ENCODE results near the gene FBN3. TPM values are rescaled to one million over a fixed set of nuclear protein-coding genes. Genes with fewer than 3 reads are reported as not detected.

Gene FBN3
- total and polyA plus RNA-seq, 2 donors (not counting 1 experiment from before 2014, with no cell fraction given), result not detected

GRCh38 chr19:8046569-8047165, 102.7 kb downstream of the FBN3 start:
- no peak overlapping the region for H3K4me3 ChIP-seq (ENCODE audit: control extremely low read depth in 1 of 5, extremely low read depth in 1 of 5, insufficient read depth in 1 of 5, low read depth in 2 of 5, low read length in 4 of 5)
- H3K27ac ChIP-seq (ENCODE audit: low read length in 2 of 2), result no peak overlapping the region
- peaks cover 0 to 9% (median 0%) of the 10 kb centered on the region in 3 donors for H3K9me3 ChIP-seq (ENCODE audit: control extremely low read depth in 1 of 3, control insufficient read depth in 2 of 3, insufficient read depth in 1 of 3, low read length in 2 of 3)
- no CpG with 5 or more reads among the region's 3 CpGs for WGBS (ENCODE audit: insufficient coverage)
- H4K20me1 ChIP-seq (ENCODE audit: control insufficient read depth, insufficient read depth, low read length, poor library complexity, severe bottlenecking), result no peaks in the 10 kb centered on the region
- no peaks in the 10 kb centered on the region for H3K79me2 ChIP-seq (ENCODE audit: control insufficient read depth, insufficient read depth, low read length)
- DNase-seq (no peak), ATAC-seq (ENCODE audit: low read depth) (no peak)
- no peak overlapping the region for H3K4me2 ChIP-seq (replicated peaks; ENCODE audit: low read depth, low read length, poor library complexity, severe bottlenecking)
- no peak overlapping the region for H2AFZ ChIP-seq (ENCODE audit: insufficient read depth, low read depth, low read length, poor library complexity, severe bottlenecking)
- no peaks in the 10 kb centered on the region for H3K36me3 ChIP-seq (replicated peaks in 1 of 2; ENCODE audit: control extremely low read depth in 1 of 2, control insufficient read depth in 1 of 2, extremely low read depth in 1 of 2, insufficient read depth in 2 of 2, low read length in 1 of 2)
- CTCF ChIA-PET, result interaction anchor here (1.2 kb wide), 1 partner anchor 44 kb away, joined by 3 read pairs; no protein-coding TSS in a partner anchor
- H3K9ac ChIP-seq (ENCODE audit: low read length), result no peak overlapping the region
- H3K27ac Mint-ChIP-seq, result no peak overlapping the region
- peaks cover 7% of the 10 kb centered on the region for H3K4me1 Mint-ChIP-seq
- TF ChIP-seq CTCF (IDR thresholded peaks at IDR 0.05) (no peak), EZH2 (IDR thresholded peaks at IDR 0.05; ENCODE audit: borderline replicate concordance, insufficient read depth, low read depth, low read length, poor library complexity, severe bottlenecking) (no peak)
- no peak overlapping the region for H3K4me3 Mint-ChIP-seq
- H3K4me1 ChIP-seq (ENCODE audit: control insufficient read depth in 2 of 2, insufficient read depth in 2 of 2, low read length in 2 of 2), result peaks cover 6 to 15% of the 10 kb centered on the region in 2 donors
- no peaks in the 10 kb centered on the region for H3K27me3 ChIP-seq (replicated peaks in 1 of 4; ENCODE audit: control extremely low read depth in 1 of 4, control insufficient read depth in 3 of 4, insufficient read depth in 4 of 4, low read length in 3 of 4)
- POLR2A ChIA-PET, result no interaction called here
- H3K9me3 Mint-ChIP-seq (ENCODE audit: insufficient read depth), result no peaks in the 10 kb centered on the region
- intact Hi-C loops (cut with micrococcal nuclease), result no loop called here
- H3K27me3 Mint-ChIP-seq, result peaks cover 5% of the 10 kb centered on the region

GRCh38 chr19:8045872-8046568, 103.4 kb downstream of the FBN3 start:
- no peaks in the 10 kb centered on the region for H3K36me3 ChIP-seq (replicated peaks in 1 of 2; ENCODE audit: control extremely low read depth in 1 of 2, control insufficient read depth in 1 of 2, extremely low read depth in 1 of 2, insufficient read depth in 2 of 2, low read length in 1 of 2)
- H3K79me2 ChIP-seq (ENCODE audit: control insufficient read depth, insufficient read depth, low read length), result no peaks in the 10 kb centered on the region
- H3K4me1 ChIP-seq (ENCODE audit: control insufficient read depth in 2 of 2, insufficient read depth in 2 of 2, low read length in 2 of 2), result peaks cover 5 to 13% of the 10 kb centered on the region in 2 donors
- no peak overlapping the region for H3K27ac ChIP-seq (ENCODE audit: low read length in 2 of 2)
- no peak overlapping the region for H3K4me2 ChIP-seq (replicated peaks; ENCODE audit: low read depth, low read length, poor library complexity, severe bottlenecking)
- POLR2A ChIA-PET, result interaction anchor here (0.5 kb wide), 1 partner anchor 309 kb away, joined by 8 read pairs; no protein-coding TSS in a partner anchor
- intact Hi-C loops (cut with micrococcal nuclease), result no loop called here
- Mint-ChIP-seq H3K9me3 (ENCODE audit: insufficient read depth) (no peaks in the 10 kb centered on the region), H3K4me1 (peaks cover 7% of the 10 kb centered on the region), H3K27ac (no peak overlapping the region), H3K27me3 (peaks cover 5% of the 10 kb centered on the region), H3K4me3 (no peak overlapping the region)
- H3K9me3 ChIP-seq (ENCODE audit: control extremely low read depth in 1 of 3, control insufficient read depth in 2 of 3, insufficient read depth in 1 of 3, low read length in 2 of 3), result peaks cover 0 to 9% (median 0%) of the 10 kb centered on the region in 3 donors
- no peak overlapping the region for H2AFZ ChIP-seq (ENCODE audit: insufficient read depth, low read depth, low read length, poor library complexity, severe bottlenecking)
- H3K27me3 ChIP-seq (replicated peaks in 1 of 4; ENCODE audit: control extremely low read depth in 1 of 4, control insufficient read depth in 3 of 4, insufficient read depth in 4 of 4, low read length in 3 of 4), result no peaks in the 10 kb centered on the region
- no peak for DNase-seq
- CTCF ChIA-PET, result interaction anchor here (1.2 kb wide), 2 partner anchors 8 to 44 kb away, joined by 3 read pairs; no protein-coding TSS in a partner anchor
- no peak overlapping the region for H3K9ac ChIP-seq (ENCODE audit: low read length)
- no peak for ATAC-seq (ENCODE audit: low read depth)
- WGBS (ENCODE audit: insufficient coverage), result 91% methylated on average over 7 of the region's 10 CpGs
- H4K20me1 ChIP-seq (ENCODE audit: control insufficient read depth, insufficient read depth, low read length, poor library complexity, severe bottlenecking), result no peaks in the 10 kb centered on the region
- TF ChIP-seq CTCF (IDR thresholded peaks at IDR 0.05), result no peak
- no peak for TF ChIP-seq EZH2 (IDR thresholded peaks at IDR 0.05; ENCODE audit: borderline replicate concordance, insufficient read depth, low read depth, low read length, poor library complexity, severe bottlenecking)
- no peak overlapping the region for H3K4me3 ChIP-seq (ENCODE audit: control extremely low read depth in 1 of 5, extremely low read depth in 1 of 5, insufficient read depth in 1 of 5, low read depth in 2 of 5, low read length in 4 of 5)

All from B cell (primary cell).